Activated CD8-positive, alpha-beta T cell treated with anti-CD3 and anti-CD28 coated beads for 36 hours (primary cell): ENCODE results near the gene RAB31. TPM values are rescaled to one million over a fixed set of nuclear protein-coding genes. Genes with fewer than 3 reads are reported as not detected.

ENCODE experiments used
- ATAC-seq: fragments of 200-7000 bp; cut with Tn5 transposase; one replicate; pipeline ENCODE4 v1.10.0; 2021; ENCODE audit warnings: mild to moderate bottlenecking, moderate library complexity
- CTCF ChIA-PET: fragments of 350-600 bp; sonication (Branson Sonifier 250); formaldehyde crosslinking; loops from one replicate; lab custom pipeline; 2021; ENCODE audit warnings: antibody characterized with exemption; lab: Charles Lee
- POLR2A ChIA-PET: fragments of 350-600 bp; sonication (Branson Sonifier 250); formaldehyde crosslinking; loops from one replicate; lab custom pipeline; 2021; ENCODE audit warnings: antibody characterized with exemption; lab: Charles Lee
- DNase-seq: peaks from one replicate; pipeline ENCODE4 v3.0.0-alpha.2; 2020
- H3K27ac Mint-ChIP-seq: one replicate; pipeline ENCODE4 v1.8.0; 2021; ENCODE audit warnings: mild to moderate bottlenecking, mixed read lengths
- H3K27me3 Mint-ChIP-seq: one replicate; pipeline ENCODE4 v1.8.0; 2021; ENCODE audit warnings: mixed read lengths
- H3K36me3 Mint-ChIP-seq: one replicate; pipeline ENCODE4 v1.8.0; 2021; ENCODE audit warnings: low read depth, mixed read lengths
- H3K4me1 Mint-ChIP-seq: one replicate; pipeline ENCODE4 v1.8.0; 2021; ENCODE audit warnings: low read depth, mixed read lengths
- H3K4me3 Mint-ChIP-seq: one replicate; pipeline ENCODE4 v1.8.0; 2021; ENCODE audit warnings: mild to moderate bottlenecking, moderate library complexity, mixed read lengths
- H3K9me3 Mint-ChIP-seq: one replicate; pipeline ENCODE4 v1.8.0; 2021; ENCODE audit warnings: mixed read lengths
- CTCF ChIP-seq: fragments of 200-600 bp; IDR thresholded peaks from one replicate; pipeline ENCODE4 v1.8.0; 2022; ENCODE audit warnings: antibody characterized with exemption, mild to moderate bottlenecking
- intact Hi-C: fragments of 100-400 bp; cut with micrococcal nuclease; formaldehyde crosslinking; loops from one replicate; pipeline ENCODE4 v1.10.0; 2022
- total RNA-seq, 2 experiments: library from RNA; stranded (reverse); gene quantifications; one replicate each; pipeline ENCODE4 v1.2.3, GENCODE V29; 2021

RAB31 gene
- total RNA-seq, 2 experiments from 2014 or later = 0.45 to 0.76 TPM

GRCh38 chr18:9685615-9685890, 22.5 kb upstream of the RAB31 start:
- Mint-ChIP-seq H3K36me3 (no peaks in the 10 kb centered on the region), H3K27ac (no peak overlapping the region), H3K4me1 (peaks cover 6% of the 10 kb centered on the region), H3K9me3 (peaks cover 1% of the 10 kb centered on the region), H3K4me3 (no peak overlapping the region), H3K27me3 (peaks cover 5% of the 10 kb centered on the region)
- no peak for TF ChIP-seq CTCF
- no peak for ATAC-seq
- ChIA-PET CTCF (no interaction called here), POLR2A (no interaction called here)
- intact Hi-C loops = no loop called here
- DNase-seq = no peak

DNA sequence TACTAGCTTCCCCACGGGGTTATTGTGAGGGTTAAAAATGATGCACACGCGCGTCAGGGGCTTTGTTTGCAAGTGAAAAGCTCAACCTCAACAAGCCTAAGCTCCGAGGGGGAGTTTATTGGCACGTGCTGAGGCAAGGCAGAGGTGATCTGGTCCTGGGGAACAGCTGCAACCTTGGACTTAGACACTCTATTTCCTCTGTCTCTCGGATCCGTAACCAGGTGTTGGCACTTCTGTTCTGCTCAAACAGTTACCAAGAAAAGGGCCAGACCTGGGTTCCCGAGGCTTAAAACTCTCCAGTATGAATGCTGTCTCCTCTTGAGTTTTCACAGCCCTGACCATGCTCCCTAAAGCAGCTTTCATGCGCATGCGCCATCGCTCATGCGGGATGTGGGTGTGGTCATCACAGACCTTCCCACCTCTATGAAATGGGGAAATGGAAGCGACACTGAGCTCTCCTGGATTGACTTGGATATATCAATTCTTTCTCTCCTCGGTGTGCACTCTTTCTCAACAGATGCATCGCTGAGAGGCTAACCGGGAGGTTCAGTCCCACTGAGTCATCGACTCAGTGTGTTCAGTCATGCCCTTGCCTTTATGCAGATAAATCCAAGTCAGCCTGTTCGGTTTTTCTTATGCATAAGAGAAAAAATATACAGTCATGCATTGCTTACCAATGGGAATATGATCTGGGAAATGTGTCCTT, 19.9 kb upstream of the RAB31 start:
- CTCF ChIA-PET = no interaction called here
- Mint-ChIP-seq H3K27ac (no peak overlapping the region), H3K36me3 (no peaks in the 10 kb centered on the region), H3K4me3 (no peak overlapping the region), H3K4me1 (peaks cover 6% of the 10 kb centered on the region), H3K9me3 (peaks cover 1% of the 10 kb centered on the region), H3K27me3 (peaks cover 3% of the 10 kb centered on the region)
- no peak for ATAC-seq
- no peak for TF ChIP-seq CTCF
- no peak for DNase-seq
- intact Hi-C loops = no loop called here
- POLR2A ChIA-PET = no interaction called here

DNA sequence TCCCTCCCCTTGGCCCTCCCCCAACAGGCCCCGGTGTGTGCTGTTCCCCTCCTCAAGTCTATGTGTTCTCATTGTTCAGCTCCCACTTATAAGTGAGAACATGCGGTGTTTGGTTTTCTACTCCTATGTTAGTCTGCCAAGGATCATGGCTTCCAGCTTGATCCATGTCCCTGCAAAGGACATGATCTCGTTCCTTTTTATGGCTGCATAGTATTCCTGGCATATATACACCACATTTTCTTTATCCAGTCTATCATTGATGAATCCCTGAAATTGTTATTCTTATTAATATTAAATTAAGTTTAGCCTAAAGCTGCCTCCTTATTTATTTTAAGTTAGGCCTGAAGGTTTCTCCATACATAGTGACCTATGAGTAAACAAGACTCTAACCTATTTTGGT, 18.8 kb upstream of the RAB31 start:
- no peak for DNase-seq
- intact Hi-C loops = no loop called here
- CTCF ChIA-PET = no interaction called here
- no peaks in the 10 kb centered on the region for H3K36me3 Mint-ChIP-seq
- no peaks in the 10 kb centered on the region for H3K27me3 Mint-ChIP-seq
- no peak for TF ChIP-seq CTCF
- H3K4me1 Mint-ChIP-seq = peaks cover 6% of the 10 kb centered on the region
- no peak overlapping the region for H3K27ac Mint-ChIP-seq
- H3K4me3 Mint-ChIP-seq = no peak overlapping the region
- POLR2A ChIA-PET = no interaction called here
- peaks cover 1% of the 10 kb centered on the region for H3K9me3 Mint-ChIP-seq
- no peak for ATAC-seq

- ATAC-seq = no peak
- H3K27ac Mint-ChIP-seq = no peak overlapping the region
- TF ChIP-seq CTCF = no peak
- peaks cover 1% of the 10 kb centered on the region for H3K9me3 Mint-ChIP-seq
- DNase-seq = no peak
- no peak overlapping the region for H3K4me3 Mint-ChIP-seq
- intact Hi-C loops = no loop called here
- ChIA-PET POLR2A (no interaction called here), CTCF (no interaction called here)
- no peaks in the 10 kb centered on the region for H3K27me3 Mint-ChIP-seq
- H3K36me3 Mint-ChIP-seq = no peaks in the 10 kb centered on the region
- no peaks in the 10 kb centered on the region for H3K4me1 Mint-ChIP-seq
Observed at GRCh38 chr18:9690418-9691188, 17.5 kb upstream of the RAB31 start.

DNA sequence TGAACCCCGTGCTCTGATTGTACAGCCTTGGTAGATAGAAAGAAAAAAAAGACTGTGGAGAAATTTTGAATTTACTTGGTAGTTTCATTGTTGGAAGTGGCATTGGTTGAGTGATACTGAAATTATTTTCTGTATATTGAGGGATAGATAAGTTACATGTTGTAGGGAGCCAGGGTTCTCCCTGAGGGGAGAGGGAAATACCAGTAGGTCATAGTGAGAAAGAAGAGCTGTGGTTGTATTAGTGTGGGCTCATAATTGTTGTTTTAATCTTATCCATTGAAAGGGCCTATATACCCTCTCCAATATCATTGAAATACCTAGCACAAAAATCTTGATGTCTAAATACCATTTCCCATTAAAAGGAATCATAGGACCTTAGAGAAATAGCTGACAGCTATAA, 16.9 kb upstream of the RAB31 start:
- Mint-ChIP-seq H3K9me3 (peaks cover 1% of the 10 kb centered on the region), H3K27ac (no peak overlapping the region), H3K36me3 (no peaks in the 10 kb centered on the region), H3K27me3 (no peaks in the 10 kb centered on the region), H3K4me3 (no peak overlapping the region), H3K4me1 (no peaks in the 10 kb centered on the region)
- DNase-seq = no peak
- intact Hi-C loops = no loop called here
- no peak for TF ChIP-seq CTCF
- no peak for ATAC-seq
- ChIA-PET CTCF (no interaction called here), POLR2A (no interaction called here)
